HG02840 (cell line): ENCODE data around the gene PNISR.

Source experiments
- ATAC-seq: cut with Tn5 transposase; IDR thresholded peaks from one replicate; pipeline ENCODE4 v1.9.1; 2021; ENCODE audit warnings: mild to moderate bottlenecking, moderate library complexity, moderate number of reproducible peaks; ENCODE audit not compliant: unreplicated experiment, low FRiP score

The PNISR gene

DNA sequence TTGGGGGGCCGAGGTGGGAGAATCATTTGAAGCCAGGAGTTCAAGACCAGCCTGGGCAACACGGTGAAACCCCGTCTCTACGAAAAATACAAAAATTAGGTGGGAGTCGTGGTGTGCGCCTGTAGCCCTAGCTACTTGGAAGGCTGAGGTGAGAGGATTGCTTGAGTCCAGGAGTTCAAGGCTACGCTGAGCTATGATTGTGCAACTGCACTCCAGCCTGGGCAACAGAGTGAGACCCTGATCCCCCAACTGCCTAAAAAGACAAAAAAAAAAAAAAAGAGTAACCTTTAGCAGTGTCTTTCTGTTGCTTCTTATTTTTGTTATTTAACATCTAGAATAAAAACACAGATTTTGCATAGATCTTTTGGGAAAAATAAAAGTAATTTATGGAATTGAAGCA is 18.0 kb downstream of the PNISR start:
- ATAC-seq, result no peak

DNA sequence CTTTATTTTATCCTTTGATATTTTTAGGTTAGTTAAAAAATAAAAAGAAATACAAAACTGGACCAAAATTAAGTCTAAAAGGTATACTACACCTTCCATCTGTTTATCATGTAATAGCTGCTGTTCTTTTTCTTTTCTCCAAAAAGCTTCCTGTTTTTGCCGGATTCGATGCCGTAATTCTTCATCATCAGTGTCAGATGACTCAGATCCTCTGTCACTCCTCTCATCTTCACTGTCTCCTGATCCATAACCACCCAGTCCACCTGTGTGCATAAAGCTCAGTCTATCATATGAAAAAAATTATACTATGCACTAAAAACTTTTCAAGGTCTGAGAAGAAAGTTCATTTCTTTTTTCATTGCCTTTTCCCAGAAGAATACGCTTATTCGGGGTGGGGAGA is 22.7 kb downstream of the PNISR start:
- no peak for ATAC-seq

DNA sequence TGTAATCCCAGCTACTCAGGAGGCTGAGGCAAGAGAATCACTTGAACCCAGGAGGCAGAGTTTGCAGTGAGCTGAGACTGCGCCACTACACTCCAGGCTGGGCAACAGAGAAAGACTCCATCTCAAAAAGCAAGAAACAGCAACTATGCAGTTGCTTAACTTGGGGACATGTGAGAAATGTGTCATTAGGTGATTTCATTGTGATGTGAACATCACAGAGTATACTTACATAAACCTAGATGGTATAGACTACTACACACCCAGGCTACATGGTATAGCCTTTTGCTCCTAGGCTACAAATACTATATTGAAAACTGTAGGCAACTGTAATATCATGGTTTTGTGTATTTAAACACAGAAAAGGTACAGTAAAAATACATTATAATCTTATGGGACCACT is 27.8 kb downstream of the PNISR start:
- no peak for ATAC-seq

DNA sequence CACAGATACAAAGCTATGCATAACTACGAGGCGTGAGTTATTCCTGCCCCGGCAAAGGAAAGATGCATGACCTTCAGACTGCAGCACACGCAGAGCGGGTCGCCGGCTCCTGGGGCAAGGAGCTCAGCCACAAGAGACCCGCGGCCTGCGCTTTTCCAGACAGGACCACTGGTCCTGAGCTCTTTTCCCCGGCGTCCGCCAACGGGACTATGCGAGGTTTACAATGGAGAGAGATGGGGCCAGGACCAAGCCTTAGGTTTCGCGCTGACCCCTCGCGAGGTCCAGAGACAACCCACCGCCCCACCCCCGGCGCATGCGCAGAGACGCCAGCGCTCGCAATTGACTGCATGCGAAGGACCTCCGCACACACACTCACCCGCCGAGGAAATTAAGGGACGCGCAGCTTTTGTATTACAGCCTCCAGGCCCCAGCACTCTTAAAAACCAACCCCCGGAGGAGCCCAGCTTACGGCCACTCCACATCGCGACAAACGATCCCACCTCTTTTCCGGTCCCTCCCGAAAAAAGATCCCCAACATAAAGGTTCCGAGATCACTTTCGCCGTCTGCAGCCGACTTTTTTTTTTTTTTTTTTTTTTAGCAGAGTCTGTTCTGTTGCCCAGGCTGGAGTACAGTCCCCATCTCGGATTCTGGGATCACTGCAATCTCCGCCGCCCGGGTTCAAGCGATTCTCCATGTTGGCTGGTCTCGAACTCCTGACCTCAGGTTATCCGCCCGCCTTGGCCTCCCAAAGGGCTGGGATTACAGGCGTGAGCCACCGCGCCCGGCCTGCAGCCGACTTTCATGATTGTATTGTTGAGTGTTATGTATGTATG is 31.2 kb downstream of the PNISR start, which contains the start of gene COQ3:
COQ3 (minus strand) TSS at position 498 of the 834 bp plus-strand sequence; CDS start at position 482, 16 bp downstream.
- ATAC-seq, result peak; percentile 72

DNA sequence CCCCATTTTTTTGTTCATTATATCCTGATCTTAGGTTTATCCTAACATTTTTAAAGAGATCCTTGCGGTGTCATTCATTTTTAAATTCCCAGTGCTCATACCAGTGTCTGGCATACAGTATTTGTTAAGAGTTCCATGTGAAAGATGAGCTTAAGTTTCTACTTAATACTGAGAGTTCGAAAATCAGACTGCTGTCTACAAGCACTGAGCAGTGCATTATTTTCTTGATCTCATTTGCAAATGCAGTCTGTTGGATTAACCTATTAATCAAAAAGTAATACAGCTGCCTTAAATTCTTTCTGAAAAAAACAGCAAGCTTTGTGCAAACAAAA is 31.8 kb downstream of the PNISR start:
- peak; percentile 12 for ATAC-seq

DNA sequence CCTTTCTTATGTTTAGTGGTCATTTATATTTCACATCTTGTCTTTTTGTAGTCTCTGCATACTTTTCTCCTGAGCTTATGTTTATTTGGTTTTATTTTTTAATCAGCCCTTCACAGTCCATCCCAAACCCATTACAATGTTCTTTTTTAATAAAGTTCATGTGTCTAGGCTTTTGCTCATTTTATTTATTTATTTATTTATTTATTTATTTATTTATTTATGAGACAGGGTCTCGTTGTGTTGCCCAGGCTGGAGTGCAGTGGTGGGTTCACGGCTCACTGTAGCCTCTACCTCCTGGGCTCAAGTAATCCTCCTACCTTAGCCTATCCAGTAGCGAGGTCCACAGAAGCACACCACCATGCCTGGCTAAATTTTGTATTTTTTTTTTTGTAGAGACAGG is 34.2 kb downstream of the PNISR start:
- ATAC-seq, result no peak

DNA sequence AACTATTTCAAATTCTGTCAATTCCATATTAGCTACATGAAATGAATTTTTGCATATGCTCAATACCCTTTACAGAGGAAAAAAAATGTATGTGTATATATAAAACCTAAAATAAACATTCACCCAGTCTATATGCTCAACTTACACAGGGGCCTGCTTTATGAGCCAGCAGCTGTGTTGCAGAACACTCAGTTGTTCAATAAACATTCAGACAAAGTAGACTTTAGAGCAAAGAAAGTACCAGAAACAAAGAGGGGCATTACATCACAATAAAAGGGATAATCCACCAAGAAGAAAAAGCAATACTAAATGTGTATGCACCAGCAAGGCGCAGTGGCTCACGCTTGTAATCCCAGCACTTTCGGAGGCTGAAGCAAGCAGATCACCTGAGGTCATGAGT is 40.6 kb downstream of the PNISR start:
- no peak for ATAC-seq

DNA sequence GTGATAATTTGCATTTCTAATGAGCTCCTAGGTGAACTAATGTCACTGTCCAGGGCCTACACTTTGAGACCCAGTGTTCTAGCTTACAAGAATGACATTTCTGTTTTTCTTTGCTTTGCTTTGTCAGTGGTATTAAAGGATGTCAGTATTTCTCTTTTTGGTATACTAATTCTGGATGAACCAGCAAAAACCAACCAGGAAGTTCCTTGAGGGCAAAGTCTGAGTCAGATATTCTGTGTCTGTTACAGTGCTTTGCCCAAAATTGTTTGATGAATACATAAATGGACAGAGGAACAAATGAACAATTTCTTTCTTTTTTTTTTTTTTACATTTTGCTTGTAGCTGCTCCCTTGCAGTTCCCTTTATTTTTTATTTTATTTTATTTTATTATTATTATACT is 46.5 kb downstream of the PNISR start:
- no peak for ATAC-seq

DNA sequence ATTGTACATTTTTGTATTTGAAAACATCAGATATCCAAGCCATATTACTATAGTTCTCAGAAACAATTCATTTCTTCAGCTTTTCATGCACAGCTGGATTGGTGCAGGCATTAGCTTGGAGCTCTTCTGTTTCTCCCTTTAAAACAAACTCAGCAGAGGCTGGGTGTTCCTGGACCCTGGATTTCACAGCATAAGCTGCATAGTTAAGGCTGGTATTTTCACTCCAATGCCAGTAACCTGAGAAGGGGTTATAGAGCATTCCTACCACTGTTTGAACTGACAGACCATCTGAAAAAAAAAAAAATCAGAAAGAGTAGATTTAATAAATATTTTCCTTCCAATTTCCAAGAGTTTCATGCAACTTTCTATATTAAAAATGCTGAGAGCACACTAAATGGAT is 55.6 kb downstream of the PNISR start:
- no peak for ATAC-seq

DNA sequence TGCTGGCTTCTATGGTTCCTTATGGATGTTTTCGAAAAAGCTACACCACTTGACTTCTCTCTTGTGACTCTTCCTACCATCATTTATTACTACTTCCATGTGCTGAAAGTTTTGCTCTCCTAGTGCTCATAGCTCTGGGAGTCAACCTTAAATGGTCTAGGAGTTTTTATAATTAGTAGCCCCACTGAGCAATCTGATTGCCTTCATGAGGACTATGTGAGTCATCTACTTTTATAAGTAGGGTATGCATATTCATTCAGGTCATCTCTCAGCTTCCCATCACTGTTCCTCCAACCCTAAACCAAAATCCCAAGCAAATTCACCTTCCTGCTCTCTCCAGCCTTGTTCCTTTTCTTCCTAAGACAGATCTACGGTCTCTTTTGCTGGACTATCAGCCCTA is 58.3 kb downstream of the PNISR start:
- no peak for ATAC-seq

DNA sequence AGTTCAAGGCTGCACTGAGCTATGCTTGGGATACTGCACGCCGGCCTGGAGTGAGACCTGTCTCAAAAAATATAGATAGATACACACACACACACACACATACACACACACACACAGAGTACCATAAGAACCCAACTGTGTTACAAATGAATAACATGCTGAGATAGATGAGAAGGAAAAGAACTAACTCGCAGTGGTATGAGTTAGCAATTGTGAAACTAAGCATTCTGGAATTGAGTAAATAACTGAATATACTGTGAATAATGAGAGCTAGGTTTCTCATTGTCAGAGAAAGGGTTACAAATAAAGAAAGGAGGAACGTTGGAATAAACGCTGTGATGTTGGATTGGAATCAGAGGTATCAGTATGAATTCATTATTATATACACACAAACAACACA is 61.1 kb downstream of the PNISR start:
- ATAC-seq, result peak; percentile 88

DNA sequence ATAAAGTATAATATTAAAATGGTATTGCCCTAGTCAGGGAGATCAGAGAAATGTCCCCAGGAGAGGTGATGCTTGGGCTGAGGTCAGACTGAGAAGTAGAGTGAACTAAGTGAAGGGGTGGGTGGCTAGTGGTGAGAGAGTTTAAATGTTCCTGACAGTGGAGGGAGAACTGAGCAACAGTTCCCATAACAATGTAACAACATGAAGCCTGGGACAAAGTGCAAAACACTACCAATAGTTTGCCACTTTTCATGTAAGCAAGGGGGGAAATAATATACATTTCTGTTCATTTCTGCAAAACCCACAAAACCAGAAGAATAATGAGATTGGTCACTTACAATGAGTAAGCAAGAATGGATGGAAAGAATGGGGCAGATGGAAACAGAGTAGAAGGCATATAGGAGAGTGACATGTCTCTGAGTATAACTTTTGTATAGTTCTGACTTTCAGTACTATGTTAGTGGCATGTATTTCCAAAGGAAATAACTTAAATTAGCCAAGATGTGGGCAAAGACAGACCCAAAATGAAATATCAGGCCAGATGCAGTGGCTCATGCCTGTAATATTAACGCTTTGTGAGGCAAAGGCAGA is 62.3 kb downstream of the PNISR start:
- no peak for ATAC-seq

DNA sequence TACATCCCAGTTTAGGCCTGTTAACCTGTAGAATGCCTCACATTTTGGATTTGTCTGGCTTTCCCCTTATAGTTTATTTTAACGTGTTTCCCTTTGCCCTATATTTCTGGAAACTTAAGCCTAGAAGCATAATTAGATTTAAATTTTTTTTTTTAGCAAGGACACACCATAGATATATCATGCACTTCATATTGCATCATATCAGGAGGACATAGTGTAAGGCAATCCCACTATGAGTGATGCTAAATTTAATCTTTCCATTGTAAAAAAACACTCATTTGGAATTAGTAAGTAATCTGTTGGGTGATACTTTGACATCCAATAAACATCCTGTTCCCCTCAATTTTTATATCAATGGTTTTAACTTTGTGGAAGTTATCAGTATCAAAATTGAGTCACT is 65.3 kb downstream of the PNISR start:
- no peak for ATAC-seq

DNA sequence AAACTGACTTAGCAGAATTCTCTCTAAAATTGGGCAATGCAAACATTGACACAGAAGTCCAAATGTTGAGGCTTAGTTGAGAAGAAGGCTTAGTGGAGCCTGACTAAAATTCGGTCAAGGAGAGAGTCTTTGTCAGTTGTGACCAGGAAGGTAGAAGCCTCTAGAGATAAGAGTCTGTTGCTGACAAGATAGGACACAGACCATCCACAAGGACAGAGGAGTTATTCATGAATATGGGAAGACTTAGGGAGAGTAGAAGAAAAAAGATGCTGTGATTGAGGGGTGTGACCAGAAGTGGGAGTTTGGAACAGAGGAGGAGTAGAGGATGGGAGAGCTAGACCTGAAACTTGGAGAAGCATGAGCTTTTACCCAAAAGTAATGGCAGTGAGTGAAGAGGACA is 68.5 kb downstream of the PNISR start:
- no peak for ATAC-seq

DNA sequence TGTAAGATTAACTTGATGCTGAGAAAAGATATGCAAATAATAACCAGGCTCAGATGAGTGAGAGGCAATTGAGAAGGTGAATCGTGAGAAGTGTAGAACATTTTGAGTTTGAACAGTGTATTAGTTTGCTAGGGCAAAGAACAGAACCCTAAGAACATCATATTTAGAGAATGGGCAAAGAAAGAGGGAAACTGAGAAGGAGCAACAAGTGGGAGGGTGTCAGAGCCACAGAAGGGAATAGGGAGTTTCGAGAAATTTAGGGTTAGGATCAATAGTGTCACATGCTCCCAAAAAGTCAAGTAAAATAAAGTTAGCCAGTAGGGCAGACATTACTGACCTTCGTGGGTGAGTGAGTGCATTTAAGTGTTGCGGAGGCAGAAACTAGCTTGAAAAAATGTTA is 70.1 kb downstream of the PNISR start:
- ATAC-seq, result no peak

DNA sequence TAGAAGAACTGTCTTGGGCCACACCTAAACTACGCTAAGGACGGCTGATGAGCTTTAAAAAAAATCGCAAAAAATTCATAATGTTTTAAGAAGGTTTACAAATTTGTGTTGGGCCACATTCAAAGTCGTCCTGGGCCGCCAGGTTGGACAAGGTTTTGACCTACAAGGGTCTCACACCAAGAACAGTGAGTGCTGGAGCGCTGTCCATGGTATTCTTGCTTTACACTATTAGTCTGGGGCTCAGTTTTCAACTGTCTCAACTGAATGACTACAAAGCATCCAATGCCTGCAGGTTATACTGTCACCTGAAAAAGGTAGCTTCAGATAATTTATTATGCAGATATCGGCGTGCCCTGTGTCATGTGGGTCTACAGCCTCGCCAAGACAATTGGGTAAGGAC is 72.0 kb downstream of the PNISR start:
- ATAC-seq, result no peak

DNA sequence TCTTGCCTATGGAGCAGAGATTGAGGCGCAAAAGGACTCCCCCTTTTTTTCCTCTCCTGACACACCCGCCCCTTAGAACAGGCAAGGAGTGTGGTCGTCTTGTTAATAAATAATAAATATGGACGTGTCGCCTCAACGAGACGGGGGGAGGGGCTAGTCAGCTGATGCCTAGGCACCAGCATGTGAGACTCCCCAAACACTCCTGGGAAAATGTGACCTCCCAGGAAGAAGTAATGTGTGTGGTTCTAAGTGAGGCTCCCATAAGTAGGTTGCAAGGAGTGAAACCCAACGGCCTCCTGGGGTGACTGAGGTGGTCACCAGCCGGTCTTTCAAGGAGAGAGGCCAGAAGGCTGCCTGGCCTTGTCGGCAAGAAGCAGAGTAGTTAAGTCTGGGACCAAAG is 74.5 kb downstream of the PNISR start:
- ATAC-seq, result no peak

DNA sequence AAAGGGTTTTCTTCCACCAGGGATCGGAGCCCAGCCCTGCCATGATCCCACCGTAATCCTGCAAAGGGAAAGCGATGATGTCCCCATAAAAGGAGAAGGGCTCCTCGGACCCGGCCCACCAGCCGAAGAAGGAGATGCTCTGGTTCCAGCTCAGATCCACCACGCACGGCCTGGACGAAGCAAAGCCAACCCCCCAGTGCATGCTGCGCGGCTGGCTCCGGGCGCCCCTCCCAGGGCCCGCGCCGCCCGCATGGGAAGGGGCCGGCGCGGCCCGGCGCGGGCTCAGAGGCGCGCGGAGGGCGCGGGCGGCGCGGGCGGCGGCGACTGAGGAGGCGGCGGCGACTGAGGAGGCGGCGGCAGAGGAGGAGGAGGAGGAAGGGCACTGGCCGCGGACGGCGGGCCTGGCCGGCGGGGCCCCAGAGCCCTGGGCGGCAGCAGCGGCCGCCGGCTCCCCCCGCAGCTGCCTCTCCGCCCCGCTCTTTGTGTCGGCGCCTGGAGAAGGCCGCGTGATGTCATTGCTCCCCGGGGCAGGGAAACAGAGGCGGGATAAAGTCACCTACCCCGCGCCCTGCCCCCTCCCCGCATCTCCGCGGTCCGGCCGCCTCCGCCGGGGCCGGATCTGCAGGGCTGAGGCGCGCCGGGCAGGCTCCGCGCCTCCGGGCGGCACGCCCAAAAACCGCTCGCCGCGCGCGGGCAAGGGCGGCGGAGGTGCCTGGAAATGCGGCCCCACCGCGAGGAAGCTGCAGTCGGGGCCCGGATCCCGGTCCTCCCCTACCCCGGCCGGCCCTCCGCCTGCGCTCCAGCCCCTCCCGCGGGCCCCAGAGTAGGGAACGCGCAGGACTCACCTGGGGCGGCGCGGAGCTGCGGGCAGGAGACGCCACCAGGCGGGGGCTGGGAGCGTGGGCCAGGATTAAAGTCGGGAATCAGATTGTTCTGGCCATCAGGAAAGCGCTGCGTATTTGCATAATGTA is 75.7 kb downstream of the PNISR start, which contains the start of gene FAXC:
FAXC (minus strand) TSS at position 504 of the 971 bp plus-strand sequence; CDS start at position 202, 302 bp downstream.
- no peak for ATAC-seq

DNA sequence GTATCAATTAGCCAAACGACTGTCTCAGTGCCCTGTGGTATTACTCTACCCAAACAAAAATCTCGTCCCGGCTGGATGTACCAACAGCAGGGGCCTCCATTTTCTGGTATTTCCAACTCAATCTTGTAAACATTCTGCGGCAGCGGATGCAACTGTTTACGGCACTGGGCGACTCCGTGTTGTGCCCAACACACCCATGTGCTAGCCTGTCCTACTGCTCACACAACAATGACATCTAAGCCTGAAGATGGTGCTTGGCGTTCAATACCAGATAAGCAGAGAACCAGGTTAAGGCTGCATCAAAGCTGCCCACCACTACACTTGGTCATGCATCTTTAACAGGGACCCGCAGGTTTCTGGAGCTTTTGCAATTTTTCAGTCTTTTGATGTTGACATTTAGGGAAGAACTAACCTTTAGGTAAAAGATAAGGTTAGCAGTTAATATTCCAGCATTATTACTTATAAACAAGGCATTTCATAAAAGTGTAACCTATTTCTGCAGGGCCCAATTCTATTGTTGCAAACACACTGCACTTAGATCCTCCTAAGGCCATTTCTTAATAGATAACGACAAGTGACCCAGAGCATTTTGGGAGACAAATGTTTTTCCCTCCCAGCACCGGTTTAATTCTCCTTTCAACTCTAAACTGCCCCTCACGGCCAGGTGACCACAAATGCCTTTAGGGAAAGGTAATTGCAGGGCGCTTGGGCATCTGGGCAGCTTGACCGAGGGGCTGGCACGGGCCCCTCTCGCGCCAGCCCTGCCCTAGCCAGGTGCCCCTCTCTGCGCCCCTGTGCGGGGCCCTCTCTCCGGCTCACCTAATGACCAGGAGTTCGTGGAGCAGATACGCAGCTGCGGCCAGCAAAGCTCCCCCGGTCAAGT is 76.6 kb downstream of the PNISR start:
- ATAC-seq, result no peak
